ENCODE data around the gene CACNA1C.
"Not testable (repeated sequence)": the region's sequence is repeated elsewhere in the genome, so short reads cannot be mapped to it uniquely, and the experiment has no call there.

Gene CACNA1C

GRCh38 chr12:2685620-2686279 is 633.0 kb downstream of the CACNA1C start:
- peak in 8 of 11 experiments; percentile 36 to 91 (median 75); a peak in 13 of 22 replicates for TF ChIP-seq Cebpa-rat (IDR thresholded peaks at IDR 0.05)
- H4K20me1 ChIP-seq = peaks cover 0 to 31% (median 0%) of the 10 kb centered on the region in 11 experiments; a peak in 8 of 22 replicates
- not testable (repeated sequence) for H3K36me3 ChIP-seq; H3K9ac ChIP-seq; H3K27ac ChIP-seq; H3K9me3 ChIP-seq (replicated peaks in 1 of 11)
- H3K4me3 ChIP-seq = peak overlapping the region in 1 of 10 experiments; percentile 38; a peak in 3 of 20 replicates
- H3K4me1 ChIP-seq = peaks cover 20 to 53% (median 41%) of the 10 kb centered on the region in 10 experiments
- H3K4me2 ChIP-seq = peak overlapping the region; percentile 53 to 92 (median 79)
- peaks cover 62 to 73% (median 66%) of the 10 kb centered on the region in 11 experiments for H3K27me3 ChIP-seq

DNA sequence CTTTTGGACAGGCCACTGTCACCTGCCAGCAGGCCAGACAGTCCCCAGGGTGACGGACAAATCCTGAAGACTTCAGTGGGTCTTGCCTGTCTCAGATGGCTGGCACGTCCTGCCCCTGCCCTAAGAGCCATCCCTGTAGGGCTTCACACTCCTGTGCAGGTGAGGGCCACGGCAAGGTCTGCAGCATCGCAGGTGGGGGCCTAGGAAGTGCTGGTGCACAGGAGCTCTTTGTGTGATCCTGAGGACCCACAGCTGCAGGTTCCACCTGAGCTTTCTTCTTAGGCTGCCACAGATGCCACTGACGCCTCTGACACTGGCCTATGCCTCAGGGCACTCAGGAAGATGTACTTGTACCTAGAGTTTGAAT is 633.5 kb downstream of the CACNA1C start:
- no peak for TF ChIP-seq Cebpa-rat (IDR thresholded peaks at IDR 0.05)
- Histone ChIP-seq H3K36me3 (no peaks in the 10 kb centered on the region), H3K4me1 (peaks cover 25 to 54% (median 45%) of the 10 kb centered on the region in 10 experiments), H3K9me3 (replicated peaks in 1 of 11) (no peaks in the 10 kb centered on the region), H3K4me3 (no peak overlapping the region), H4K20me1 (peaks cover 0 to 26% (median 0%) of the 10 kb centered on the region in 11 experiments; a peak in 8 of 22 replicates), H3K9ac (no peak overlapping the region; a peak in 1 of 22 replicates), H3K27me3 (peaks cover 68 to 78% (median 71%) of the 10 kb centered on the region in 11 experiments), H3K27ac (no peak overlapping the region), H3K4me2 (peak overlapping the region; percentile 53 to 92 (median 79); a peak in 21 of 22 replicates)

- Histone ChIP-seq H3K27ac (no peak overlapping the region), H3K4me1 (peaks cover 33 to 62% (median 53%) of the 10 kb centered on the region in 10 experiments)
Measured at GRCh38 chr12:2687058-2687457, 634.3 kb downstream of the CACNA1C start.

DNA sequence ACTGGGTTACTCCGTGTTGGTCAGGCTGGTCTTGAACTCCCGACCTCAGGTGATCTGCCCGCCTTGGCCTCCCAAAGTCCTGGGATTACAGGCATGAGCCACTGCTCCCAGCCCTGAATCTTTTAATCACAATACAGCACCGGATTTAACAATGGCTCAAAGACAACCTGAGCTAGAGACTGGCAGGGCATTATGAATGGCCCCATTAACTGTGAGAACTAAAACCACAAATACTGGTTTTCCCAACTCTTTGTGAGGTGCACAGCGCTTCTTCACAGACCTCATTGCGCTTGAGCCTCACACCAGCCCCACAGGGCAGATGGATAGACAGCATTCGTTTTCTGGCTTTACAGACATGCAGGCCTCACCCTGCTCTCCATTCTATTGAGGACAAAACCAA is 634.9 kb downstream of the CACNA1C start:
- Histone ChIP-seq H3K9ac (no peak overlapping the region), H3K4me1 (peaks cover 35 to 66% (median 57%) of the 10 kb centered on the region in 10 experiments), H3K4me2 (no peak overlapping the region), H3K36me3 (no peaks in the 10 kb centered on the region), H3K27ac (no peak overlapping the region), H3K4me3 (no peak overlapping the region), H3K27me3 (peaks cover 82 to 91% (median 86%) of the 10 kb centered on the region in 11 experiments), H4K20me1 (peaks cover 0 to 22% (median 0%) of the 10 kb centered on the region in 11 experiments; a peak in 5 of 22 replicates), H3K9me3 (replicated peaks in 1 of 11) (no peaks in the 10 kb centered on the region)
- no peak for TF ChIP-seq Cebpa-rat (IDR thresholded peaks at IDR 0.05)

More at GRCh38 chr12:2687058-2687457, 634.3 kb downstream of the CACNA1C start:
- Histone ChIP-seq H3K9me3 (replicated peaks in 1 of 11) (no peaks in the 10 kb centered on the region), H3K36me3 (no peaks in the 10 kb centered on the region), H4K20me1 (peaks cover 0 to 22% (median 0%) of the 10 kb centered on the region in 11 experiments; a peak in 5 of 22 replicates), H3K27me3 (peaks cover 75 to 84% (median 79%) of the 10 kb centered on the region in 11 experiments), H3K4me2 (peak overlapping the region in 2 of 11 experiments; percentile 78 to 82; a peak in 3 of 22 replicates), H3K4me3 (no peak overlapping the region), H3K9ac (no peak overlapping the region)
- no peak for TF ChIP-seq Cebpa-rat (IDR thresholded peaks at IDR 0.05)

- TF ChIP-seq Cebpa-rat (IDR thresholded peaks at IDR 0.05) = no peak
Measured at GRCh38 chr12:2688381-2688931, 635.7 kb downstream of the CACNA1C start.

GRCh38 chr12:2689393-2689792 is 636.6 kb downstream of the CACNA1C start:
- H3K27ac ChIP-seq = no peak overlapping the region
- H3K27me3 ChIP-seq = peaks cover 76 to 91% (median 88%) of the 10 kb centered on the region in 11 experiments
- no peaks in the 10 kb centered on the region for H3K9me3 ChIP-seq (replicated peaks in 1 of 11)
- H3K9ac ChIP-seq = no peak overlapping the region
- no peak for TF ChIP-seq Cebpa-rat (IDR thresholded peaks at IDR 0.05)
- peak overlapping the region in 1 of 11 experiments; percentile 12; a peak in 2 of 22 replicates for H3K4me2 ChIP-seq
- no peaks in the 10 kb centered on the region for H3K36me3 ChIP-seq
- no peak overlapping the region for H3K4me3 ChIP-seq
- H3K4me1 ChIP-seq = peaks cover 27 to 59% (median 48%) of the 10 kb centered on the region in 10 experiments
- peaks cover 0 to 17% (median 0%) of the 10 kb centered on the region in 11 experiments; a peak in 5 of 22 replicates for H4K20me1 ChIP-seq

More at GRCh38 chr12:2688381-2688931, 635.7 kb downstream of the CACNA1C start:
- no peaks in the 10 kb centered on the region for H3K9me3 ChIP-seq (replicated peaks in 1 of 11)
- peaks cover 33 to 68% (median 56%) of the 10 kb centered on the region in 10 experiments for H3K4me1 ChIP-seq
- H3K27me3 ChIP-seq = peaks cover 85 to 96% (median 90%) of the 10 kb centered on the region in 11 experiments
- no peak overlapping the region for H3K27ac ChIP-seq
- no peak overlapping the region for H3K9ac ChIP-seq
- H3K36me3 ChIP-seq = no peaks in the 10 kb centered on the region
- no peak overlapping the region for H3K4me3 ChIP-seq
- H4K20me1 ChIP-seq = peaks cover 0 to 21% (median 0%) of the 10 kb centered on the region in 11 experiments; a peak in 5 of 22 replicates
- H3K4me2 ChIP-seq = peak overlapping the region in 2 of 11 experiments; percentile 10 to 12; a peak in 2 of 22 replicates

- no peaks in the 10 kb centered on the region for H3K9me3 ChIP-seq (replicated peaks in 1 of 11)
- no peak for TF ChIP-seq Cebpa-rat (IDR thresholded peaks at IDR 0.05)
- H3K4me1 ChIP-seq = peaks cover 27 to 59% (median 43%) of the 10 kb centered on the region in 10 experiments
- no peak overlapping the region for H3K4me2 ChIP-seq
- no peak overlapping the region for H3K4me3 ChIP-seq
- H3K9ac ChIP-seq = no peak overlapping the region
- H3K27ac ChIP-seq = no peak overlapping the region
- peaks cover 72 to 89% (median 84%) of the 10 kb centered on the region in 11 experiments for H3K27me3 ChIP-seq
- H3K36me3 ChIP-seq = no peaks in the 10 kb centered on the region
- peaks cover 0 to 17% (median 0%) of the 10 kb centered on the region in 11 experiments; a peak in 5 of 22 replicates for H4K20me1 ChIP-seq
Measured at GRCh38 chr12:2689879-2690278, 637.1 kb downstream of the CACNA1C start.

DNA sequence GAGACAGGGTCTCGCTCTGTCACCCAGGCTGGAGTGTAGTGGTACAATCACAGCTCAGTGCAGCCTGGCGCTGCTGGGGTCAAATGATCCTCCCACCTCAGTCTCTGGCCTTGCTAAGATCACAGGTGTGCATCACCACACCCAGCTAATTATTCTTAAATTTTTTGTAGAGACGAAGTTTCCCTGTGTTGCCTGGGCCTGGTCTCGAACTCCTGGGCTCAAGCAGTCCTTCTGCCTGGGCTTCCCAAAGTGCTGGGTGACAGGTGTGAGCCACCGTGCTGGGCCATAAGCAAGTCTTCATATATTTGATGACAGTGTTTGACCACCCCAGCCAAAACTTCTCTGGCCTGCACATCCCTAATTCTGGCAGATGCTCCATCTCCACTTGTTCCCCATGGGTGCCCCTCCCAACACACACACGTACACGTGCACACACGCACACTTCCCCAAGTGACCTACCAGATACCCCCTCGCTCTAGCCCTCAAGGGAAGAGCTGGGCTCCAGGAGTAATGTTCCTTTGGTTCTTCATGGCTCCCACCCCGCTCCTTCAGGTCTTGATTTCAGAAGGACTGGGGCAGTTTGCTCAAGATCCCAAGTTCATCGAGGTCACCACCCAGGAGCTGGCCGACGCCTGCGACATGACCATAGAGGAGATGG is 637.7 kb downstream of the CACNA1C start:
- no peak for TF ChIP-seq Cebpa-rat (IDR thresholded peaks at IDR 0.05)
- Histone ChIP-seq H3K4me3 (peak overlapping the region in 5 of 10 experiments; percentile 58 to 63 (median 59); a peak in 6 of 20 replicates), H3K9ac (no peak overlapping the region), H3K36me3 (no peaks in the 10 kb centered on the region), H3K4me1 (peaks cover 26 to 58% (median 39%) of the 10 kb centered on the region in 10 experiments), H3K27me3 (peaks cover 71 to 87% (median 83%) of the 10 kb centered on the region in 11 experiments), H3K9me3 (replicated peaks in 1 of 11) (no peaks in the 10 kb centered on the region), H3K4me2 (peak overlapping the region; percentile 84 to 99 (median 96)), H3K27ac (no peak overlapping the region), H4K20me1 (peaks cover 0 to 17% (median 0%) of the 10 kb centered on the region in 11 experiments; a peak in 5 of 22 replicates)
